ENCODE measurements around the gene CHST6.
A peak's percentile ranks its signal among the peaks of the same experiment; 100 is the strongest.
"Not testable (repeated sequence)": the region's sequence is repeated elsewhere in the genome, so short reads cannot be mapped to it uniquely, and the experiment has no call there.

The CHST6 gene

GRCh38 chr16:75527825-75528299, 32.6 kb upstream of the CHST6 start (continued):
- no peak for TF ChIP-seq ZNF664 (tag by site-specific recombination; IDR thresholded peaks at IDR 0.05)

DNA sequence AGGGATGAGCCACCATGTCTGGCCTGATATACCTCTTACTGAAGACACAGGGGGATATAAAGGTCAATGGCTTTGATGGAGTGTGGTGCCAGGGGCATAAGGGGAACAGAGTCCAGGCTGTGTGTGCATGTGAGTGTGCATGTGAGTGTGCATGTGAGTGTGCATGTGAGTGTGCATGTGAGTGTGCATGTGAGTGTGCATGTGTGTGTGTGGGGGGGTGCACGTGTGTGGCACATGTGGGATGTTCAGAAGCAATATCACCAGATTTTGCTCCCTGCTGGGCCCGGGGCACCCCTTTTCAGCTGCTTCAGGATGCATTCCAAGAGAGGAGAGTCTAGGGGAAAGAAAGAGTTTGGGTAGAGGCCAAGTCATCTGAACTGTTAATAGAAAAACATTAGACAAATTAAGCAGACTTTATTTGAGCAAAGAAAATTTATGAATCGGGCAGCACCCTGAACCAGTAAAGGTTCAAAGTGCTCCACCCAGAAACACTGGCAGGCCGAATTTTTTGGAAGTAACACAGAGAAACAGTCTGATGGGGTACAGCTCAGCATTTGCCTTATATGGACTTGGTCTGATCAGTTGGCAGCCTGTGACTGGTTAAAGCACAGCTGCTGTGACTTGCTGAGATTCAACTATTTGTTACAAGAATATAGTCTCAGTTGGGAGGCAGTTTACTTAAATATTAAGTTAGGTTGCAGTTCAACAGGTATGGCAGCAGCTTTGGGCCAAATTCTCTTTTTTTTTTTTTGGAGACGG, 31.0 kb upstream of the CHST6 start:
- no peaks in the 10 kb centered on the region for H3K4me1 ChIP-seq (ENCODE audit: control insufficient read depth, insufficient read depth, low read length)
- no peaks in the 10 kb centered on the region for H3K36me3 ChIP-seq (ENCODE audit: control insufficient read depth in 2 of 2, insufficient read depth in 1 of 2, low read length in 2 of 2)
- TF ChIP-seq GLIS2 (tag by site-specific recombination; IDR thresholded peaks at IDR 0.05), result no peak
- no peak for TF ChIP-seq ZNF776 (tag by site-specific recombination; IDR thresholded peaks at IDR 0.05; ENCODE audit: borderline replicate concordance)
- no peak for TF ChIP-seq ZNF112 (tag by site-specific recombination; IDR thresholded peaks at IDR 0.05)
- peak; percentile 97 for TF ChIP-seq ZNF549 (tag by site-specific recombination; IDR thresholded peaks at IDR 0.05)
- TF ChIP-seq, protein P1, sequence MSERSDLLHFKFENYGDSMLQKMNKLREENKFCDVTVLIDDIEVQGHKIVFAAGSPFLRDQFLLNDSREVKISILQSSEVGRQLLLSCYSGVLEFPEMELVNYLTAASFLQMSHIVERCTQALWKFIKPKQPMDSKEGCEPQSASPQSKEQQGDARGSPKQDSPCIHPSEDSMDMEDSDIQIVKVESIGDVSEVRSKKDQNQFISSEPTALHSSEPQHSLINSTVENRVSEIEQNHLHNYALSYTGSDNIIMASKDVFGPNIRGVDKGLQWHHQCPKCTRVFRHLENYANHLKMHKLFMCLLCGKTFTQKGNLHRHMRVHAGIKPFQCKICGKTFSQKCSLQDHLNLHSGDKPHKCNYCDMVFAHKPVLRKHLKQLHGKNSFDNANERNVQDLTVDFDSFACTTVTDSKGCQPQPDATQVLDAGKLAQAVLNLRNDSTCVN (tag by site-specific recombination; optimal IDR thresholded peaks at IDR 0.05), result peak; percentile 46
- TF ChIP-seq SALL2 (tag by site-specific recombination; IDR thresholded peaks at IDR 0.05; ENCODE audit: borderline replicate concordance), result no peak
- TF ChIP-seq ZNF561 (tag by site-specific recombination; IDR thresholded peaks at IDR 0.05; ENCODE audit: borderline replicate concordance), result no peak
- no peak for TF ChIP-seq CTCF (tag by site-specific recombination; IDR thresholded peaks at IDR 0.05)
- no peak for TF ChIP-seq KLF9 (tag by site-specific recombination; IDR thresholded peaks at IDR 0.05; ENCODE audit: low read depth)
- no peak overlapping the region for H3K4me3 ChIP-seq (ENCODE audit: low read depth, low read length)
- CTCF ChIA-PET, result no interaction called here
- H3K9me3 ChIP-seq (ENCODE audit: control insufficient read depth, insufficient read depth, low read depth, low read length), result no peaks in the 10 kb centered on the region
- POLR2A ChIA-PET, result no interaction called here
- H3K27ac ChIP-seq (ENCODE audit: extremely low read depth, low read depth, low read length), result no peak overlapping the region

- H3K4me1 ChIP-seq (ENCODE audit: control insufficient read depth, insufficient read depth, low read length), result no peaks in the 10 kb centered on the region
- TF ChIP-seq ZFHX2 (tag by site-specific recombination; conservative IDR thresholded peaks at IDR 0.05) (no peak), ZNF121 (tag by site-specific recombination; IDR thresholded peaks at IDR 0.05) (peak; percentile 79)
- no peaks in the 10 kb centered on the region for H3K9me3 ChIP-seq (ENCODE audit: control insufficient read depth, insufficient read depth, low read depth, low read length)
- no peak overlapping the region for H3K4me3 ChIP-seq (ENCODE audit: low read depth, low read length)
- H3K36me3 ChIP-seq (ENCODE audit: control insufficient read depth in 2 of 2, insufficient read depth in 1 of 2, low read length in 2 of 2), result no peaks in the 10 kb centered on the region; a peak in 1 of 3 replicates
- H3K27ac ChIP-seq (ENCODE audit: extremely low read depth, low read depth, low read length), result no peak overlapping the region
- POLR2A ChIA-PET, result no interaction called here
- CTCF ChIA-PET, result interaction anchor here (0.7 to 4.7 kb wide), 4 partner anchors 31 to 319 kb away, joined by 5 to 42 read pairs (median 8); no protein-coding TSS in a partner anchor
Measured at GRCh38 chr16:75519175-75519574, 23.9 kb upstream of the CHST6 start.

DNA sequence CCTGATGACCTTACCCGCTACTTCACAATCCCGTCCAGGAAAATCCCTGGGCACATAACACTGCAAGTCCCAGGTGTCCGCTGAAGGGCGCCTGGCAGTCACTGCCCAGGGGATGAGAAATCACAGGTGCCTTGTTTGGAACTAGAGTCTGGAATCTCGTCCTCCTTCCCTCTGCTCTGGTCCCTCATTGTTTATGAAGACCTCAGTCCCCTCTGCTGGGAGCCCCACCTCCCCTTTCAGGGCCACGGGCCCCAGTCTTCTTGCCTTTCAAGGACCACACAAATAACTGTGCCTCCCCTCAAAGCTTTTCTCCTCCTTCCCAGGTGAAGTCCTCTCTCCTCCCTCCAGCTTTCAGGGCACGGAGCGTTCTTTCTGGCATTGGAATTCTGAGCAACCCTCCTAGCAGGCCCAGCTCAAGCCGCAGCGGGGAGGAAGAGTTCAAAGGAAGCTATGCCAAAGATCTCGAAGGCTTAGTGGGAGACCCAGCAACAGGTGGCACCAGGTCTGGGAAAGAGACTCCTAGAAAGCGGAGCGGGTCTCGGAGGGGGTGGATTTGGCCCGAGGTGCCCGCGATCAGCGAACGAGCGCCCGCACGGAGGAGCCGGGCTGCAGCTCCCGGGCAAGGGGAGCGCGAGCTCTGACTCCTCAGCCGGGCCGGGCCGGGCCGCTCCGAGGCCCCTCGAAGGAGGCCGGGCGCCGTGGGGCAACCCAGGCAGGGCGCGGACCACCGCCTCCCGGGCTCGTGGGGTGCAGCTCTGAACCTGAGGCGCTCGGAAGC, 21.1 kb upstream of the CHST6 start:
- CTCF ChIA-PET, result interaction anchor here (0.6 to 4.7 kb wide), 30 partner anchors 11 to 1699 kb away, joined by 3 to 42 read pairs (median 5); partner anchors contain the start of genes CHST5, CHST6, GABARAPL2 and TMEM170A
- peak overlapping the region; percentile 81 for H3K4me3 ChIP-seq (ENCODE audit: low read depth, low read length)
- POLR2A ChIA-PET, result interaction anchor here (0.6 to 1.8 kb wide), 16 partner anchors 8 to 1689 kb away, joined by 3 to 12 read pairs (median 6); partner anchors contain the start of genes ADAT1, CFDP1, GABARAPL2 and KARS1
- TF ChIP-seq ZNF335 (tag by site-specific recombination; conservative IDR thresholded peaks at IDR 0.05) (peak; percentile 29), ZNF174 (tag by site-specific recombination; IDR thresholded peaks at IDR 0.05) (0 out of 2 replicates have a peak, but pooled peaks have one; percentile 38), SCRT2 (tag by site-specific recombination; IDR thresholded peaks at IDR 0.05) (peak; percentile 98), ZBTB8A (tag by site-specific recombination; IDR thresholded peaks at IDR 0.05) (0 out of 2 replicates have a peak, but pooled peaks have one; percentile 42), SCRT1 (tag by site-specific recombination; IDR thresholded peaks at IDR 0.05; ENCODE audit: borderline replicate concordance) (peak; percentile 75), ZNF121 (tag by site-specific recombination; IDR thresholded peaks at IDR 0.05) (0 out of 2 replicates have a peak, but pooled peaks have one; percentile 11)
- TF ChIP-seq, protein P2, sequence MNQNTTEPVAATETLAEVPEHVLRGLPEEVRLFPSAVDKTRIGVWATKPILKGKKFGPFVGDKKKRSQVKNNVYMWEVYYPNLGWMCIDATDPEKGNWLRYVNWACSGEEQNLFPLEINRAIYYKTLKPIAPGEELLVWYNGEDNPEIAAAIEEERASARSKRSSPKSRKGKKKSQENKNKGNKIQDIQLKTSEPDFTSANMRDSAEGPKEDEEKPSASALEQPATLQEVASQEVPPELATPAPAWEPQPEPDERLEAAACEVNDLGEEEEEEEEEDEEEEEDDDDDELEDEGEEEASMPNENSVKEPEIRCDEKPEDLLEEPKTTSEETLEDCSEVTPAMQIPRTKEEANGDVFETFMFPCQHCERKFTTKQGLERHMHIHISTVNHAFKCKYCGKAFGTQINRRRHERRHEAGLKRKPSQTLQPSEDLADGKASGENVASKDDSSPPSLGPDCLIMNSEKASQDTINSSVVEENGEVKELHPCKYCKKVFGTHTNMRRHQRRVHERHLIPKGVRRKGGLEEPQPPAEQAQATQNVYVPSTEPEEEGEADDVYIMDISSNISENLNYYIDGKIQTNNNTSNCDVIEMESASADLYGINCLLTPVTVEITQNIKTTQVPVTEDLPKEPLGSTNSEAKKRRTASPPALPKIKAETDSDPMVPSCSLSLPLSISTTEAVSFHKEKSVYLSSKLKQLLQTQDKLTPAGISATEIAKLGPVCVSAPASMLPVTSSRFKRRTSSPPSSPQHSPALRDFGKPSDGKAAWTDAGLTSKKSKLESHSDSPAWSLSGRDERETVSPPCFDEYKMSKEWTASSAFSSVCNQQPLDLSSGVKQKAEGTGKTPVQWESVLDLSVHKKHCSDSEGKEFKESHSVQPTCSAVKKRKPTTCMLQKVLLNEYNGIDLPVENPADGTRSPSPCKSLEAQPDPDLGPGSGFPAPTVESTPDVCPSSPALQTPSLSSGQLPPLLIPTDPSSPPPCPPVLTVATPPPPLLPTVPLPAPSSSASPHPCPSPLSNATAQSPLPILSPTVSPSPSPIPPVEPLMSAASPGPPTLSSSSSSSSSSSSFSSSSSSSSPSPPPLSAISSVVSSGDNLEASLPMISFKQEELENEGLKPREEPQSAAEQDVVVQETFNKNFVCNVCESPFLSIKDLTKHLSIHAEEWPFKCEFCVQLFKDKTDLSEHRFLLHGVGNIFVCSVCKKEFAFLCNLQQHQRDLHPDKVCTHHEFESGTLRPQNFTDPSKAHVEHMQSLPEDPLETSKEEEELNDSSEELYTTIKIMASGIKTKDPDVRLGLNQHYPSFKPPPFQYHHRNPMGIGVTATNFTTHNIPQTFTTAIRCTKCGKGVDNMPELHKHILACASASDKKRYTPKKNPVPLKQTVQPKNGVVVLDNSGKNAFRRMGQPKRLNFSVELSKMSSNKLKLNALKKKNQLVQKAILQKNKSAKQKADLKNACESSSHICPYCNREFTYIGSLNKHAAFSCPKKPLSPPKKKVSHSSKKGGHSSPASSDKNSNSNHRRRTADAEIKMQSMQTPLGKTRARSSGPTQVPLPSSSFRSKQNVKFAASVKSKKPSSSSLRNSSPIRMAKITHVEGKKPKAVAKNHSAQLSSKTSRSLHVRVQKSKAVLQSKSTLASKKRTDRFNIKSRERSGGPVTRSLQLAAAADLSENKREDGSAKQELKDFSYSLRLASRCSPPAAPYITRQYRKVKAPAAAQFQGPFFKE (tag by site-specific recombination; IDR thresholded peaks at IDR 0.05; ENCODE audit: borderline replicate concordance), result 0 out of 2 replicates have a peak, but pooled peaks have one; percentile 83
- peak overlapping the region; percentile 68 for H3K27ac ChIP-seq (ENCODE audit: extremely low read depth, low read depth, low read length)
- H3K36me3 ChIP-seq (ENCODE audit: control insufficient read depth in 2 of 2, insufficient read depth in 1 of 2, low read length in 2 of 2); H3K9me3 ChIP-seq (ENCODE audit: control insufficient read depth, insufficient read depth, low read depth, low read length); H3K4me1 ChIP-seq (ENCODE audit: control insufficient read depth, insufficient read depth, low read length): not testable (repeated sequence)
